ENCODE data around the gene PTPN23. TPM values are rescaled to one million over a fixed set of nuclear protein-coding genes. Genes with fewer than 3 reads are reported as not detected.
A peak's percentile ranks its signal among the peaks of the same experiment; 100 is the strongest.

PTPN23 gene
- total and polyA plus RNA-seq, 11 donors = 11.0 to 30.3 (median 17.4) TPM

GRCh38 chr3:47405820-47406761, 25.3 kb downstream of the PTPN23 start:
- H3K4me1 ChIP-seq = peaks cover 0 to 23% (median 17%) of the 10 kb centered on the region in 12 donors
- no peak overlapping the region for H3K4me3 ChIP-seq
- no peaks in the 10 kb centered on the region for H3K9me3 ChIP-seq
- intact Hi-C loops (cut with DNase I) = no loop called here
- peaks cover 0 to 77% (median 52%) of the 10 kb centered on the region in 9 donors for H3K36me3 ChIP-seq
- TF ChIP-seq CTCF (IDR thresholded peaks at IDR 0.05) (no peak), POLR2A (IDR thresholded peaks at IDR 0.05) (no peak)
- ATAC-seq (no peak), DNase-seq (no peak)
- H3K27me3 ChIP-seq = no peaks in the 10 kb centered on the region
- WGBS, 4 donors = 89 to 93% (median 91%) methylated on average over 30 to 31 of the region's 31 CpGs
- H3K27ac ChIP-seq = peak overlapping the region in 10 of 12 donors; percentile 21 to 66 (median 60)

- DNase-seq = no peak
- no peak for ATAC-seq
- H3K4me1 ChIP-seq = peaks cover 0 to 23% (median 17%) of the 10 kb centered on the region in 12 donors
- no peak overlapping the region for H3K27ac ChIP-seq
- peaks cover 0 to 77% (median 58%) of the 10 kb centered on the region in 9 donors for H3K36me3 ChIP-seq
- 81 to 92% (median 86%) methylated on average over 5 to 9 of the region's 9 CpGs for WGBS, 4 donors
- no peaks in the 10 kb centered on the region for H3K27me3 ChIP-seq
- no peak overlapping the region for H3K4me3 ChIP-seq
- intact Hi-C loops (cut with DNase I) = no loop called here
- TF ChIP-seq CTCF (IDR thresholded peaks at IDR 0.05) (no peak), POLR2A (IDR thresholded peaks at IDR 0.05) (no peak)
- H3K9me3 ChIP-seq = no peaks in the 10 kb centered on the region
Measured at GRCh38 chr3:47406762-47407149, 25.9 kb downstream of the PTPN23 start.

- peaks cover 0 to 77% (median 60%) of the 10 kb centered on the region in 9 donors for H3K36me3 ChIP-seq
- no peak for DNase-seq
- peaks cover 0 to 23% (median 17%) of the 10 kb centered on the region in 12 donors for H3K4me1 ChIP-seq
- no peaks in the 10 kb centered on the region for H3K9me3 ChIP-seq
- no peak overlapping the region for H3K4me3 ChIP-seq
- no peaks in the 10 kb centered on the region for H3K27me3 ChIP-seq
- WGBS, 4 donors = 91 to 96% (median 93%) methylated on average over 4 to 7 of the region's 7 CpGs
- no peak overlapping the region for H3K27ac ChIP-seq
- ATAC-seq = no peak
- intact Hi-C loops (cut with DNase I) = no loop called here
- TF ChIP-seq CTCF (IDR thresholded peaks at IDR 0.05) (no peak), POLR2A (IDR thresholded peaks at IDR 0.05) (no peak)
Measured at GRCh38 chr3:47407237-47407636, 26.4 kb downstream of the PTPN23 start.

Measured in heart left ventricle (tissue), 16 donors.